Measurements from ENCODE around the gene PLAU.
A peak's percentile ranks its signal among the peaks of the same experiment; 100 is the strongest.
"Not testable (repeated sequence)": the region's sequence is repeated elsewhere in the genome, so short reads cannot be mapped to it uniquely, and the experiment has no call there.

The PLAU gene

GRCh38 chr10:73876971-73877370, 34.0 kb upstream of the PLAU start:
- DNase-seq = no peak

GRCh38 chr10:73877533-73878160, 33.3 kb upstream of the PLAU start:
- no peak for DNase-seq

- DNase-seq = no peak
Observed at GRCh38 chr10:73878365-73878764, 32.6 kb upstream of the PLAU start.

- DNase-seq = peak; percentile 12
Observed at GRCh38 chr10:73879296-73880173, 31.4 kb upstream of the PLAU start.

GRCh38 chr10:73881221-73881919, 29.6 kb upstream of the PLAU start:
- DNase-seq = no peak

GRCh38 chr10:73884017-73884416, 26.9 kb upstream of the PLAU start:
- DNase-seq = no peak

GRCh38 chr10:73886085-73886529, 24.8 kb upstream of the PLAU start:
- peak; percentile 25 for DNase-seq

- no peak for DNase-seq
Observed at GRCh38 chr10:73886661-73887293, 24.2 kb upstream of the PLAU start.

- DNase-seq = no peak
Observed at GRCh38 chr10:73887294-73888039, 23.5 kb upstream of the PLAU start.

GRCh38 chr10:73888514-73888913, 22.4 kb upstream of the PLAU start:
- no peak for DNase-seq

- DNase-seq = no peak
Observed at GRCh38 chr10:73889014-73889413, 21.9 kb upstream of the PLAU start.

- not testable (repeated sequence) for DNase-seq
Observed at GRCh38 chr10:73889416-73889815, 21.5 kb upstream of the PLAU start.

GRCh38 chr10:73890261-73890660, 20.7 kb upstream of the PLAU start:
- DNase-seq = no peak

GRCh38 chr10:73890830-73891229, 20.1 kb upstream of the PLAU start:
- not testable (repeated sequence) for DNase-seq

GRCh38 chr10:73891540-73891939, 19.4 kb upstream of the PLAU start:
- DNase-seq = no peak

- DNase-seq = no peak
Observed at GRCh38 chr10:73892310-73893030, 18.5 kb upstream of the PLAU start.

- DNase-seq = no peak
Observed at GRCh38 chr10:73893426-73893825, 17.5 kb upstream of the PLAU start.

- no peak for DNase-seq
Observed at GRCh38 chr10:73894245-73894971, 16.5 kb upstream of the PLAU start.

- not testable (repeated sequence) for DNase-seq
Observed at GRCh38 chr10:73895381-73895780, 15.6 kb upstream of the PLAU start.

- no peak for DNase-seq
Observed at GRCh38 chr10:73897693-73898092, 13.2 kb upstream of the PLAU start.
